ENCODE measurements around the gene MRGPRF. TPM values are rescaled to one million over a fixed set of nuclear protein-coding genes. Genes with fewer than 3 reads are reported as not detected.
A peak's percentile ranks its signal among the peaks of the same experiment; 100 is the strongest.

Gene MRGPRF
- total RNA-seq, 2 donors from 2014 or later: 3.7 to 4.7 TPM

DNA sequence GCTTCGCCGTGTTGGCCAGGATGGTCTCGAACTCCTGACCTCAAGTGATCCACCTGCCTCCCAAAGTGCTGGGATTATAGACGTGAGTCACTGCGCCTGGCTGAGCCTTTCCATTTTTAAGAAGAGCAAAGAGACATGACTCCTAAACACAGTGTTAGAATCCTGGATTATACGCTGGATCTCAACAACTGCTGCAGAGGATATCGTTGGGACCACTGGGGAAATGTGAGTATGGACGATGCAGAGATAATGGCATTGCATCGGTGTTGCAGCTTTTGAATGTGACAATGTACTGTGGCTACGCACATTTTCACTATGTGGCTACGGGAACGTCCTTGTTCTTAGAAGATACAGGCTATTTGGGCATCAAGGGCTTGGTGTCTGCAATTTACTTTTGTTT lies 6.2 kb downstream of the MRGPRF start:
- Histone ChIP-seq H3K27me3 (ENCODE audit: control insufficient read depth, insufficient read depth, low read length, poor library complexity, severe bottlenecking) (no peaks in the 10 kb centered on the region), H3K27ac (ENCODE audit: low read depth, low read length) (no peak overlapping the region), H3K36me3 (ENCODE audit: control insufficient read depth, insufficient read depth, low read length) (no peaks in the 10 kb centered on the region), H3K9ac (ENCODE audit: extremely low read depth, low read length, poor library complexity, severe bottlenecking) (no peak overlapping the region), H3K9me3 (ENCODE audit: control insufficient read depth, low read length) (no peaks in the 10 kb centered on the region), H3K4me1 (ENCODE audit: control insufficient read depth, insufficient read depth, low read length) (peaks cover 10% of the 10 kb centered on the region), H3K4me3 (ENCODE audit: low read length) (no peak overlapping the region)
- Mint-ChIP-seq H3K27ac (no peak overlapping the region), H3K27me3 (ENCODE audit: insufficient read depth) (peaks cover 8% of the 10 kb centered on the region), H3K36me3 (ENCODE audit: low read depth) (no peaks in the 10 kb centered on the region), H3K4me3 (no peak overlapping the region), H3K4me1 (peaks cover 16% of the 10 kb centered on the region), H3K9me3 (no peaks in the 10 kb centered on the region)
- TF ChIP-seq, protein P1, sequence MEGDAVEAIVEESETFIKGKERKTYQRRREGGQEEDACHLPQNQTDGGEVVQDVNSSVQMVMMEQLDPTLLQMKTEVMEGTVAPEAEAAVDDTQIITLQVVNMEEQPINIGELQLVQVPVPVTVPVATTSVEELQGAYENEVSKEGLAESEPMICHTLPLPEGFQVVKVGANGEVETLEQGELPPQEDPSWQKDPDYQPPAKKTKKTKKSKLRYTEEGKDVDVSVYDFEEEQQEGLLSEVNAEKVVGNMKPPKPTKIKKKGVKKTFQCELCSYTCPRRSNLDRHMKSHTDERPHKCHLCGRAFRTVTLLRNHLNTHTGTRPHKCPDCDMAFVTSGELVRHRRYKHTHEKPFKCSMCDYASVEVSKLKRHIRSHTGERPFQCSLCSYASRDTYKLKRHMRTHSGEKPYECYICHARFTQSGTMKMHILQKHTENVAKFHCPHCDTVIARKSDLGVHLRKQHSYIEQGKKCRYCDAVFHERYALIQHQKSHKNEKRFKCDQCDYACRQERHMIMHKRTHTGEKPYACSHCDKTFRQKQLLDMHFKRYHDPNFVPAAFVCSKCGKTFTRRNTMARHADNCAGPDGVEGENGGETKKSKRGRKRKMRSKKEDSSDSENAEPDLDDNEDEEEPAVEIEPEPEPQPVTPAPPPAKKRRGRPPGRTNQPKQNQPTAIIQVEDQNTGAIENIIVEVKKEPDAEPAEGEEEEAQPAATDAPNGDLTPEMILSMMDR (conservative IDR thresholded peaks at IDR 0.05): no peak
- DNase-seq: peak; percentile 13
- 91 to 97% methylated on average over 11 to 12 of the region's 12 CpGs for WGBS, 2 experiments (ENCODE audit: insufficient coverage in 1 of 2, insufficient read length in 1 of 2)

DNA sequence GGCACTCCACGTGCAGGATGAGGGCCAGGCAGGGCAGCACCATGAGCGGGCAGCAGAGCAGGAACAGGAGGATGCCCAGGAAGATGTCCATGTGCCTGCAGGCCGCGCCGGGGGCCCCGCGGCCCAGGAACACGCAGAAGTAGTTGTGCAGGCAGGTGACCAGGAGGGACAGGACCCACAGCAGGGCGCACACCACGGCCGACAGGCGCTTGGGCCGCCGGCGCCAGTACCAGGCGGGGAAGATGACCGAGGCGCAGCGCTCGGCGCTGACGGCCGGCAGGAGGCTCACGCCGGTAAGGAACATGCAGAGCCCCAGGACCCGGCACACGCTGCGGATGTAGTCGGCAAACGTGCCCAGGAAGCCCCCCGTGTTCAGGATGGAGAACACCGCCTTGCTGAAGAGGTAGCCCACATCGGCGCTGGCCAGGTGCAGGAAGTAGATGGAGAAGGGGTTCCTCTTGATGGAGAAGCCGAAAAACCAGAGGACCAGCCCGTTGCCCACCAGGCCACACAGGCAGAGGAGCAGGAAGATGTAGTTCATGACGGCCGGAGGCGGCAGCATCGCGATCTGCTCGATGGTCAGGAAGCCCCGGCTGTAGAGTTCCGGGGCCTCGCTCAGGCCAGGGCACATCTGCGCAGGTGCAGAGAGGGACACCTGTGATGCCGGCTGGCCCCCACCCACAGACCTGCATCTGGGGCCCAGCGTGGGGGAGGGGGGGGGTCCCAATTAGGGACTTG lies 7.2 kb downstream of the MRGPRF start:
- DNase-seq: peak; percentile 38
- Histone ChIP-seq H3K36me3 (ENCODE audit: control insufficient read depth, insufficient read depth, low read length) (no peaks in the 10 kb centered on the region), H3K9me3 (ENCODE audit: control insufficient read depth, low read length) (no peaks in the 10 kb centered on the region), H3K4me1 (ENCODE audit: control insufficient read depth, insufficient read depth, low read length) (peaks cover 6% of the 10 kb centered on the region), H3K27me3 (ENCODE audit: control insufficient read depth, insufficient read depth, low read length, poor library complexity, severe bottlenecking) (no peaks in the 10 kb centered on the region), H3K27ac (ENCODE audit: low read depth, low read length) (no peak overlapping the region), H3K4me3 (ENCODE audit: low read length) (no peak overlapping the region), H3K9ac (ENCODE audit: extremely low read depth, low read length, poor library complexity, severe bottlenecking) (no peak overlapping the region)
- H3K27me3 Mint-ChIP-seq (ENCODE audit: insufficient read depth): peaks cover 3% of the 10 kb centered on the region
- H3K4me1 Mint-ChIP-seq: peaks cover 11% of the 10 kb centered on the region
- H3K36me3 Mint-ChIP-seq (ENCODE audit: low read depth): no peaks in the 10 kb centered on the region
- no peak overlapping the region for H3K4me3 Mint-ChIP-seq
- WGBS, 2 experiments (ENCODE audit: insufficient coverage in 1 of 2, insufficient read length in 1 of 2): 96% methylated on average over 39 to 48 of the region's 48 CpGs
- no peak overlapping the region for H3K27ac Mint-ChIP-seq
- TF ChIP-seq, protein P1 (conservative IDR thresholded peaks at IDR 0.05): no peak
- H3K9me3 Mint-ChIP-seq: no peaks in the 10 kb centered on the region

DNA sequence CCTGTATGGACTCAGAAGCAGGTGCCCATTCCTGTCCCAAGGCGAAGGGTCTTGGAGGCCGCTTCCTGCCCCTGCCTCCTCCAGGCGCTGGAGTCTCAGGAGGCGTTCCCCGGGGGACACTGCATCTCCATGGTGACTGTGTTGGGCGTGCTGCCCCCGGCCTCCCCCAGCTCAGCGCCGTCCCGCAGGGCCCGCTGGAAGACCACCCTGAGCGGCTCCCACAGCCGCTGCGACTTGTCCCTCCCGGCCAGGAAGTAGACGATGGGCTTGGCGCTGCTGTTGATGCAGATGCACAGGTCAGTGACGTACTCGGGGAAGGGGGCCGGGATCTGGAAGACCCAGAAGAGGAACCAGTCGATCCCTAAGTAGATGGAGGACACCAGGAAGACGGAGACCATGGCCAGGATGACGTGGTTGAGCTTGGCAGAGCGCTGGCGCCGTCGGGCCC lies 7.8 kb downstream of the MRGPRF start:
- 95 to 99% methylated on average over 16 to 27 of the region's 27 CpGs for WGBS, 2 experiments (ENCODE audit: insufficient coverage in 1 of 2, insufficient read length in 1 of 2)
- peaks cover 6% of the 10 kb centered on the region for H3K4me1 ChIP-seq (ENCODE audit: control insufficient read depth, insufficient read depth, low read length)
- Mint-ChIP-seq H3K27me3 (ENCODE audit: insufficient read depth) (peaks cover 3% of the 10 kb centered on the region), H3K27ac (no peak overlapping the region), H3K4me1 (peaks cover 11% of the 10 kb centered on the region), H3K9me3 (no peaks in the 10 kb centered on the region), H3K36me3 (ENCODE audit: low read depth) (no peaks in the 10 kb centered on the region), H3K4me3 (no peak overlapping the region)
- no peak overlapping the region for H3K27ac ChIP-seq (ENCODE audit: low read depth, low read length)
- no peaks in the 10 kb centered on the region for H3K9me3 ChIP-seq (ENCODE audit: control insufficient read depth, low read length)
- H3K4me3 ChIP-seq (ENCODE audit: low read length): no peak overlapping the region
- no peak overlapping the region for H3K9ac ChIP-seq (ENCODE audit: extremely low read depth, low read length, poor library complexity, severe bottlenecking)
- H3K27me3 ChIP-seq (ENCODE audit: control insufficient read depth, insufficient read depth, low read length, poor library complexity, severe bottlenecking): no peaks in the 10 kb centered on the region
- H3K36me3 ChIP-seq (ENCODE audit: control insufficient read depth, insufficient read depth, low read length): no peaks in the 10 kb centered on the region
- peak; percentile 37 for DNase-seq
- TF ChIP-seq, protein P1 (conservative IDR thresholded peaks at IDR 0.05): no peak

All from endodermal cell (in vitro differentiated cells).